PFSK-1 (cell line): ENCODE measurements around the gene IFT88.

Source experiments
- POLR2AphosphoS5 ChIP-seq: IDR thresholded peaks from 2 replicates; pipeline ENCODE4 v1.6.1; 2012; ENCODE audit warnings: low read depth, mild to moderate bottlenecking, control low read depth, low read length, moderate library complexity
- TF ChIP-seq, protein P1 (sequence below), 2 experiments: IDR thresholded peaks; 2 replicates each; pipeline versions ENCODE4 v1.6.1 to v1.8.0; 2011 to 2012; ENCODE audit warnings: low read depth in 2 of 2, low read length in 2 of 2, control low read depth in 1 of 2, inconsistent platforms in 1 of 2, mild to moderate bottlenecking in 1 of 2, moderate library complexity in 1 of 2; ENCODE audit not compliant: insufficient read depth in 1 of 2

DNA sequence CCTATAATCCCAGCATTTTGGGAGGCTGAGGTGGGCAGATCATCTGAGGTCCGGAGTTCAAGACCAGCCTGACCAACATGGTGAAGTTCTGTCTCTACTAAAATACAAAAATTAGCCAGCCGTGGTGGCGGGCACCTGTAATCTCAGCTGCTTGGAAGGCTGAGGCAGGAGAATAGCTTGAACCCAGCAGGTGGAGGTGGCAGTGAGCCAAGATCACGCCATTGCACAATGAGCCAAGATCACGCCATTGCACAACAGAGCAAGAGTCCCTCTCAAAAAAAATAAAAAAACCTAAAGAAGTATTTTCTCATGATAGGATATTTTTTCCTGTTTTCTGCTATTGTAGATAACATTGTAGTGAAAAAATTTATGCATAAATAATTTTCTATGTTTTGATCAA is 13.3 kb downstream of the IFT88 start:
- TF ChIP-seq, protein P1, sequence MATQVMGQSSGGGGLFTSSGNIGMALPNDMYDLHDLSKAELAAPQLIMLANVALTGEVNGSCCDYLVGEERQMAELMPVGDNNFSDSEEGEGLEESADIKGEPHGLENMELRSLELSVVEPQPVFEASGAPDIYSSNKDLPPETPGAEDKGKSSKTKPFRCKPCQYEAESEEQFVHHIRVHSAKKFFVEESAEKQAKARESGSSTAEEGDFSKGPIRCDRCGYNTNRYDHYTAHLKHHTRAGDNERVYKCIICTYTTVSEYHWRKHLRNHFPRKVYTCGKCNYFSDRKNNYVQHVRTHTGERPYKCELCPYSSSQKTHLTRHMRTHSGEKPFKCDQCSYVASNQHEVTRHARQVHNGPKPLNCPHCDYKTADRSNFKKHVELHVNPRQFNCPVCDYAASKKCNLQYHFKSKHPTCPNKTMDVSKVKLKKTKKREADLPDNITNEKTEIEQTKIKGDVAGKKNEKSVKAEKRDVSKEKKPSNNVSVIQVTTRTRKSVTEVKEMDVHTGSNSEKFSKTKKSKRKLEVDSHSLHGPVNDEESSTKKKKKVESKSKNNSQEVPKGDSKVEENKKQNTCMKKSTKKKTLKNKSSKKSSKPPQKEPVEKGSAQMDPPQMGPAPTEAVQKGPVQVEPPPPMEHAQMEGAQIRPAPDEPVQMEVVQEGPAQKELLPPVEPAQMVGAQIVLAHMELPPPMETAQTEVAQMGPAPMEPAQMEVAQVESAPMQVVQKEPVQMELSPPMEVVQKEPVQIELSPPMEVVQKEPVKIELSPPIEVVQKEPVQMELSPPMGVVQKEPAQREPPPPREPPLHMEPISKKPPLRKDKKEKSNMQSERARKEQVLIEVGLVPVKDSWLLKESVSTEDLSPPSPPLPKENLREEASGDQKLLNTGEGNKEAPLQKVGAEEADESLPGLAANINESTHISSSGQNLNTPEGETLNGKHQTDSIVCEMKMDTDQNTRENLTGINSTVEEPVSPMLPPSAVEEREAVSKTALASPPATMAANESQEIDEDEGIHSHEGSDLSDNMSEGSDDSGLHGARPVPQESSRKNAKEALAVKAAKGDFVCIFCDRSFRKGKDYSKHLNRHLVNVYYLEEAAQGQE (IDR thresholded peaks at IDR 0.05; ENCODE audit: insufficient read depth in 1 of 2, low read depth in 2 of 2, low read length in 2 of 2) = no peak
- no peak for TF ChIP-seq POLR2AphosphoS5
